Sigmoid colon (tissue), 7 donors: ENCODE results near the gene EBI3. TPM values are rescaled to one million over a fixed set of nuclear protein-coding genes. Genes with fewer than 3 reads are reported as not detected.

ENCODE experiments used
- DNase-seq: peaks from one replicate; pipeline ENCODE4 v3.0.0-alpha.2; 2019
- H3K27ac ChIP-seq, 4 donors: fragments of 200-600 bp; sonication (generic); one replicate each; pipeline ENCODE4 v1.5.1; 2016 to 2019; ENCODE audit warnings: mild to moderate bottlenecking in 1 of 4
- H3K27me3 ChIP-seq, 3 donors: fragments of 200-600 bp; sonication (generic); one replicate each; pipeline ENCODE4 v1.5.1; 2019; ENCODE audit warnings: mild to moderate bottlenecking in 1 of 3
- H3K36me3 ChIP-seq, 4 donors: fragments of 200-600 bp; sonication (generic); one replicate each; pipeline ENCODE4 v1.5.1; 2016 to 2019
- H3K4me1 ChIP-seq, 4 donors: fragments of 200-600 bp; sonication (generic); one replicate each; pipeline ENCODE4 v1.5.1; 2017 to 2019
- H3K4me3 ChIP-seq, 4 donors: fragments of 200-600 bp; sonication (generic); one replicate each; pipeline ENCODE4 v1.5.1; 2017 to 2019; ENCODE audit warnings: mild to moderate bottlenecking in 2 of 4, moderate library complexity in 1 of 4
- H3K9me3 ChIP-seq, 4 donors: fragments of 200-600 bp in 3 of 4; sonication (generic) in 3 of 4; one replicate each; pipeline versions ENCODE4 v1.5.1 to v1.6.1; 2013 to 2019
- CTCF ChIP-seq, 4 experiments: fragments of 450-650 bp in 3 of 4; fragments of 200-600 bp in 1 of 4; IDR thresholded peaks; one replicate each; pipeline ENCODE4 v1.5.1; 2016 to 2019; ENCODE audit warnings: antibody characterized with exemption in 4 of 4, mild to moderate bottlenecking in 3 of 4, moderate library complexity in 2 of 4
- EP300 ChIP-seq, 4 donors: sonication (generic); formaldehyde crosslinking; IDR thresholded peaks; one replicate each; pipeline ENCODE4 v1.6.1; 2017; ENCODE audit warnings: antibody characterized with exemption in 4 of 4
- POLR2A ChIP-seq, 2 donors: fragments of 450-650 bp; IDR thresholded peaks; one replicate each; pipeline ENCODE4 v1.6.1; 2016; ENCODE audit warnings: antibody characterized with exemption in 2 of 2, mild to moderate bottlenecking in 2 of 2, moderate library complexity in 2 of 2
- POLR2AphosphoS5 ChIP-seq, 4 donors: sonication (generic); formaldehyde crosslinking; IDR thresholded peaks; one replicate each; pipeline ENCODE4 v1.6.1; 2017; ENCODE audit warnings: antibody characterized with exemption in 4 of 4
- WGBS, 2 donors: extraction: QIAGEN DNeasy Blood & Tissue Kit; methylation state at CpG; one replicate each; pipeline ENCODE4 v1.1.7; 2013; 5-methylcytosine and 5-hydroxymethylcytosine counted together
- intact Hi-C: fragments of 100-400 bp; cut with DNase I; formaldehyde crosslinking; loops from one replicate; pipeline ENCODE4 v1.15.1; 2023
- polyA plus RNA-seq, 3 donors: library from polyadenylated mRNA; stranded (reverse); fragments of 200-250 nt; gene quantifications; one replicate each; pipeline ENCODE4 v1.2.3, GENCODE V29; 2013
- total RNA-seq, 4 donors: library from RNA; depleted of rRNA; stranded (reverse); fragments of >200 nt; gene quantifications; one replicate each; pipeline ENCODE4 v1.1.0, GENCODE V29; 2016
- donor health status: healthy with polysubstance abuse.
- donor health status: Bipolar disorder and iron deficiency.
- donor health status: healthy.

EBI3 gene
- total and polyA plus RNA-seq, 7 donors = 1.7 to 17.6 (median 3.6) TPM

- DNase-seq = no peak
- intact Hi-C loops = no loop called here
- Histone ChIP-seq H3K27ac (no peak overlapping the region), H3K36me3 (peaks cover 20 to 100% (median 71%) of the 10 kb centered on the region in 4 donors), H3K9me3 (peaks cover 0 to 3% (median 0%) of the 10 kb centered on the region in 4 donors), H3K4me1 (no peaks in the 10 kb centered on the region), H3K4me3 (no peak overlapping the region), H3K27me3 (no peaks in the 10 kb centered on the region)
- WGBS, 2 donors = 91 to 98% methylated on average over 6 of the region's 6 CpGs
- no peak for TF ChIP-seq CTCF (IDR thresholded peaks at IDR 0.05)
- no peak for TF ChIP-seq POLR2A (IDR thresholded peaks at IDR 0.05)
- no peak for TF ChIP-seq EP300 (IDR thresholded peaks at IDR 0.05)
- TF ChIP-seq POLR2AphosphoS5 (IDR thresholded peaks at IDR 0.05) = no peak
Measured at GRCh38 chr19:4257025-4257424, 27.7 kb downstream of the EBI3 start.

GRCh38 chr19:4258181-4258580 lies 28.9 kb downstream of the EBI3 start:
- Histone ChIP-seq H3K36me3 (peaks cover 14 to 100% (median 70%) of the 10 kb centered on the region in 4 donors), H3K27ac (no peak overlapping the region), H3K4me1 (no peaks in the 10 kb centered on the region), H3K27me3 (no peaks in the 10 kb centered on the region), H3K9me3 (peaks cover 0 to 3% (median 0%) of the 10 kb centered on the region in 4 donors), H3K4me3 (no peak overlapping the region)
- intact Hi-C loops = no loop called here
- TF ChIP-seq POLR2AphosphoS5 (IDR thresholded peaks at IDR 0.05) = no peak
- TF ChIP-seq POLR2A (IDR thresholded peaks at IDR 0.05) = no peak
- no peak for TF ChIP-seq CTCF (IDR thresholded peaks at IDR 0.05)
- no peak for TF ChIP-seq EP300 (IDR thresholded peaks at IDR 0.05)
- DNase-seq = no peak
- 95 to 96% methylated on average over 28 of the region's 28 CpGs for WGBS, 2 donors

GRCh38 chr19:4260613-4261191 lies 31.4 kb downstream of the EBI3 start:
- no peaks in the 10 kb centered on the region for H3K4me1 ChIP-seq
- no peak for DNase-seq

GRCh38 chr19:4264812-4265211 lies 35.5 kb downstream of the EBI3 start:
- H3K36me3 ChIP-seq = peaks cover 13 to 91% (median 38%) of the 10 kb centered on the region in 4 donors
- TF ChIP-seq POLR2AphosphoS5 (IDR thresholded peaks at IDR 0.05) = no peak
- no peak for TF ChIP-seq POLR2A (IDR thresholded peaks at IDR 0.05)
- TF ChIP-seq EP300 (IDR thresholded peaks at IDR 0.05) = no peak
- no peak for TF ChIP-seq CTCF (IDR thresholded peaks at IDR 0.05)
- no peak for DNase-seq
- H3K9me3 ChIP-seq = no peaks in the 10 kb centered on the region
- H3K4me1 ChIP-seq = no peaks in the 10 kb centered on the region
- intact Hi-C loops = no loop called here
- H3K4me3 ChIP-seq = no peak overlapping the region
- 57 to 71% methylated on average over 4 of the region's 4 CpGs for WGBS, 2 donors
- H3K27me3 ChIP-seq = no peaks in the 10 kb centered on the region
- H3K27ac ChIP-seq = no peak overlapping the region

More at GRCh38 chr19:4260613-4261191, 31.4 kb downstream of the EBI3 start:
- peaks cover 0 to 3% (median 0%) of the 10 kb centered on the region in 4 donors for H3K9me3 ChIP-seq
- peaks cover 0 to 98% (median 52%) of the 10 kb centered on the region in 4 donors for H3K36me3 ChIP-seq
- no peak overlapping the region for H3K27ac ChIP-seq
- H3K4me3 ChIP-seq = no peak overlapping the region
- intact Hi-C loops = no loop called here
- no peaks in the 10 kb centered on the region for H3K27me3 ChIP-seq
- TF ChIP-seq EP300 (IDR thresholded peaks at IDR 0.05) (no peak), POLR2AphosphoS5 (IDR thresholded peaks at IDR 0.05) (no peak), CTCF (IDR thresholded peaks at IDR 0.05) (no peak), POLR2A (IDR thresholded peaks at IDR 0.05) (no peak)
- WGBS, 2 donors = 91 to 95% methylated on average over 11 of the region's 11 CpGs
